ENCODE results near the gene PCNT.

PCNT gene

GRCh38 chr21:46366966-46367365 lies 43.0 kb downstream of the PCNT start:
- DNase-seq (ENCODE audit: low read depth in 1 of 2, low spot score in 1 of 2), result no peak
- Histone ChIP-seq H3K4me3 (replicated peaks; ENCODE audit: insufficient read depth, low read length) (no peak overlapping the region), H3K27me3 (ENCODE audit: insufficient read depth, poor library complexity, severe bottlenecking) (no peaks in the 10 kb centered on the region), H3K27ac (replicated peaks) (no peak overlapping the region)
- no peak for TF ChIP-seq POLR2AphosphoS5 (IDR thresholded peaks at IDR 0.05; ENCODE audit: low read depth)

- peak in 1 of 2 experiments; percentile 18 for DNase-seq (ENCODE audit: low read depth in 1 of 2, low spot score in 1 of 2)
- H3K27me3 ChIP-seq (ENCODE audit: insufficient read depth, poor library complexity, severe bottlenecking), result no peaks in the 10 kb centered on the region
- H3K4me3 ChIP-seq (replicated peaks; ENCODE audit: insufficient read depth, low read length), result no peak overlapping the region
- TF ChIP-seq REST (IDR thresholded peaks at IDR 0.05; ENCODE audit: insufficient replicate concordance, low read depth) (no peak), POLR2AphosphoS5 (IDR thresholded peaks at IDR 0.05; ENCODE audit: low read depth) (no peak), CTCF (IDR thresholded peaks at IDR 0.05; ENCODE audit: insufficient read depth, low read length) (no peak), GABPA (IDR thresholded peaks at IDR 0.05; ENCODE audit: low read depth) (no peak), SPI1 (IDR thresholded peaks at IDR 0.05; ENCODE audit: borderline replicate concordance, low read depth) (no peak)
- peak overlapping the region; percentile 59 for H3K27ac ChIP-seq (replicated peaks)
Observed at GRCh38 chr21:46368533-46369285, 44.8 kb downstream of the PCNT start.

- H3K27ac ChIP-seq (replicated peaks), result peak overlapping the region; percentile 59
- TF ChIP-seq POLR2AphosphoS5 (IDR thresholded peaks at IDR 0.05; ENCODE audit: low read depth), result peak; percentile 65; the same call in 1 of the 2 replicates
- TF ChIP-seq GABPA (IDR thresholded peaks at IDR 0.05; ENCODE audit: low read depth), result no peak
- DNase-seq (ENCODE audit: low read depth in 1 of 2, low spot score in 1 of 2), result peak; percentile 36 to 73
- H3K27me3 ChIP-seq (ENCODE audit: insufficient read depth, poor library complexity, severe bottlenecking), result no peaks in the 10 kb centered on the region
- no peak overlapping the region for H3K4me3 ChIP-seq (replicated peaks; ENCODE audit: insufficient read depth, low read length)
Observed at GRCh38 chr21:46369520-46370235, 45.7 kb downstream of the PCNT start.

- no peak overlapping the region for H3K27ac ChIP-seq (replicated peaks)
- DNase-seq (ENCODE audit: low read depth in 1 of 2, low spot score in 1 of 2), result no peak
- no peaks in the 10 kb centered on the region for H3K27me3 ChIP-seq (ENCODE audit: insufficient read depth, poor library complexity, severe bottlenecking)
- TF ChIP-seq POLR2AphosphoS5 (IDR thresholded peaks at IDR 0.05; ENCODE audit: low read depth) (no peak), CTCF (IDR thresholded peaks at IDR 0.05; ENCODE audit: insufficient read depth, low read length) (no peak), REST (IDR thresholded peaks at IDR 0.05; ENCODE audit: insufficient replicate concordance, low read depth) (no peak), SPI1 (IDR thresholded peaks at IDR 0.05; ENCODE audit: borderline replicate concordance, low read depth) (no peak), GABPA (IDR thresholded peaks at IDR 0.05; ENCODE audit: low read depth) (no peak)
- H3K4me3 ChIP-seq (replicated peaks; ENCODE audit: insufficient read depth, low read length), result no peak overlapping the region
Observed at GRCh38 chr21:46371204-46372013, 47.5 kb downstream of the PCNT start.
